Measurements from ENCODE around the gene NIPBL. TPM values are rescaled to one million over a fixed set of nuclear protein-coding genes. Genes with fewer than 3 reads are reported as not detected.

The NIPBL gene
- total and polyA plus RNA-seq, 2 of the 13 experiments (the other 11 are each of a cell fraction or from before 2014, with no cell fraction given), result 12.3 to 32.3 TPM

GRCh38 chr5:37071487-37071886 lies 194.9 kb downstream of the NIPBL start:
- 43% methylated on average over 1 of the region's 1 CpG for WGBS (ENCODE audit: low lambda C conversion rate)
- intact Hi-C loops (cut with micrococcal nuclease; ENCODE audit: unreplicated experiment) (no loop called here), in situ Hi-C loops (cut with HindIII; ENCODE audit: extremely low pct_ligation_motif_present, low pct_unique_long_range_greater_than_20kb) (no loop called here)
- no peak for FAIRE-seq
- no peak overlapping the region for H2AFZ ChIP-seq (ENCODE audit: low read length)
- H3K79me2 ChIP-seq (ENCODE audit: insufficient read depth, low read length), result no peaks in the 10 kb centered on the region
- H3K4me3 ChIP-seq (replicated peaks in 1 of 3; ENCODE audit: insufficient read depth in 1 of 3, low read depth in 2 of 3, low read length in 3 of 3), result no peak overlapping the region
- no peaks in the 10 kb centered on the region for H3K36me3 ChIP-seq (replicated peaks in 1 of 2; ENCODE audit: control insufficient read depth in 1 of 2, insufficient read depth in 2 of 2, low read length in 2 of 2)
- ATAC-seq, result peak; percentile 54
- H3K27ac ChIP-seq (ENCODE audit: extremely low read length, insufficient read depth, low read length), result no peak overlapping the region
- ChIA-PET POLR2A (no interaction called here), CTCF (ENCODE audit: low intra/inter-chr PET ratio, low total read pairs) (no interaction called here)
- no TSS peak for BruUV-seq (replicated peaks)
- no peak overlapping the region for H3K4me2 ChIP-seq (ENCODE audit: low read depth, low read length)
- H3K9ac ChIP-seq (ENCODE audit: insufficient read depth, low read depth, low read length), result no peak overlapping the region
- no peaks in the 10 kb centered on the region for H3K9me3 ChIP-seq (ENCODE audit: low read length)
- H4K20me1 ChIP-seq (ENCODE audit: insufficient read depth, low read length), result no peaks in the 10 kb centered on the region
- no peaks in the 10 kb centered on the region for H3K27me3 ChIP-seq (ENCODE audit: control insufficient read depth in 1 of 2, insufficient read depth in 2 of 2, low read length in 2 of 2)
- TF ChIP-seq SIX1 (CRISPR knock-in tag; IDR thresholded peaks at IDR 0.05; ENCODE audit: borderline replicate concordance) (no peak), SNAPC2 (CRISPR knock-in tag; IDR thresholded peaks at IDR 0.05) (no peak), GABPB1 (CRISPR knock-in tag; IDR thresholded peaks at IDR 0.05) (no peak), NFKBIZ (CRISPR knock-in tag; IDR thresholded peaks at IDR 0.05) (no peak), DNMT1 (CRISPR knock-in tag; IDR thresholded peaks at IDR 0.05) (no peak), RFX3 (CRISPR knock-in tag; IDR thresholded peaks at IDR 0.05) (no peak), HOXD1 (CRISPR knock-in tag; IDR thresholded peaks at IDR 0.05) (no peak), CBX5 (CRISPR knock-in tag; IDR thresholded peaks at IDR 0.05; ENCODE audit: borderline replicate concordance) (no peak), HMG20B (CRISPR knock-in tag; conservative IDR thresholded peaks at IDR 0.05) (no peak), SRSF1 (optimal IDR thresholded peaks at IDR 0.05; ENCODE audit: low read depth, low read length) (no peak), ARNTL (CRISPR knock-in tag; IDR thresholded peaks at IDR 0.05) (no peak), NFYC (CRISPR knock-in tag; IDR thresholded peaks at IDR 0.05) (no peak), ZNF792 (CRISPR knock-in tag; IDR thresholded peaks at IDR 0.05) (no peak), CSRNP2 (CRISPR knock-in tag; conservative IDR thresholded peaks at IDR 0.05; ENCODE audit: low read depth) (no peak)
- peaks cover 14% of the 10 kb centered on the region for H3K4me1 ChIP-seq (ENCODE audit: insufficient read depth, low read length)
- DNase-seq (ENCODE audit: low spot score), result no peak

All from HepG2 (cell line).